HEK293 (cell line): Measurements from ENCODE around the gene EEF1AKMT3.

ENCODE experiments used
- CTCF ChIA-PET: fragments of 350-600 bp; formaldehyde crosslinking; extraction: SDS; loops from one replicate; lab custom pipeline; 2021; ENCODE audit warnings: antibody characterized with exemption; lab: Yijun Ruan, JAX
- POLR2A ChIA-PET: fragments of 300-600 bp; formaldehyde crosslinking; extraction: SDS; loops from one replicate; lab custom pipeline; 2020; ENCODE audit warnings: antibody characterized with exemption, inconsistent platforms; lab: Yijun Ruan, JAX
- H3K27ac ChIP-seq: fragments of 200-500 bp; sonication (Bioruptor generic); 2 replicates; pipeline ENCODE4 v1.5.1; 2014; ENCODE audit warnings: low read depth, low read length, control low read depth, inconsistent platforms; ENCODE audit errors: extremely low read depth
- H3K36me3 ChIP-seq, 2 experiments: fragments of 200-500 bp in 1 of 2; sonication (Bioruptor generic) in 1 of 2; 1 replicate in 1 of 2; 2 replicates in 1 of 2; pipeline ENCODE4 v1.5.1; 2014 to 2017; ENCODE audit warnings: inconsistent platforms in 2 of 2, low read length in 2 of 2; ENCODE audit not compliant: control insufficient read depth in 2 of 2, insufficient read depth in 1 of 2
- H3K4me1 ChIP-seq: fragments of 200-500 bp; sonication (Bioruptor generic); 2 replicates; pipeline ENCODE4 v1.5.1; 2014; ENCODE audit warnings: mild to moderate bottlenecking, low read length, inconsistent platforms; ENCODE audit not compliant: control insufficient read depth, insufficient read depth
- H3K4me3 ChIP-seq: 2 replicates; pipeline ENCODE4 v1.5.1; 2011; ENCODE audit warnings: low read depth, mild to moderate bottlenecking, control low read depth, low read length, moderate library complexity
- H3K9me3 ChIP-seq: fragments of 200-500 bp; sonication (Bioruptor generic); 2 replicates; pipeline ENCODE4 v1.5.1; 2014; ENCODE audit warnings: low read depth, low read length, inconsistent platforms; ENCODE audit not compliant: control insufficient read depth, insufficient read depth
- FEZF1 ChIP-seq: fragments of 450-650 bp; formaldehyde crosslinking; IDR thresholded peaks from 2 replicates; pipeline ENCODE4 v1.5.1; 2016; ENCODE audit warnings: missing biosample characterization, missing genetic modification characterization
- HOXD13 ChIP-seq: sonication (generic); formaldehyde crosslinking; IDR thresholded peaks from 2 replicates; pipeline ENCODE4 v1.8.0; 2022; ENCODE audit warnings: missing genetic modification reagents, borderline replicate concordance
- KLF9 ChIP-seq: fragments of 450-650 bp; formaldehyde crosslinking; IDR thresholded peaks from 2 replicates; pipeline ENCODE4 v1.5.1; 2016; ENCODE audit warnings: missing biosample characterization, missing genetic modification characterization, low read depth
- RBAK ChIP-seq: fragments of 450-650 bp; formaldehyde crosslinking; IDR thresholded peaks from 2 replicates; pipeline ENCODE4 v1.5.1; 2016; ENCODE audit warnings: missing biosample characterization, missing genetic modification characterization
- REPIN1 ChIP-seq: fragments of 450-650 bp; formaldehyde crosslinking; IDR thresholded peaks from 2 replicates; pipeline ENCODE4 v1.5.1; 2017; ENCODE audit warnings: missing biosample characterization, missing genetic modification characterization, low read depth
- SCRT1 ChIP-seq: fragments of 450-650 bp; formaldehyde crosslinking; IDR thresholded peaks from 2 replicates; pipeline ENCODE4 v1.5.1; 2016; ENCODE audit warnings: missing biosample characterization, missing genetic modification characterization, borderline replicate concordance
- SCRT2 ChIP-seq: fragments of 450-650 bp; formaldehyde crosslinking; IDR thresholded peaks from 2 replicates; pipeline ENCODE4 v1.5.1; 2016; ENCODE audit warnings: missing biosample characterization, missing genetic modification characterization
- ZBTB10 ChIP-seq: fragments of 450-650 bp; formaldehyde crosslinking; IDR thresholded peaks from 2 replicates; pipeline ENCODE4 v1.5.1; 2016; ENCODE audit warnings: missing biosample characterization, missing genetic modification characterization
- ZEB2 ChIP-seq: fragments of 450-650 bp; formaldehyde crosslinking; IDR thresholded peaks from 2 replicates; pipeline ENCODE4 v1.5.1; 2016; ENCODE audit warnings: missing biosample characterization, missing genetic modification characterization
- ZNF133 ChIP-seq: fragments of 450-650 bp; formaldehyde crosslinking; IDR thresholded peaks from 2 replicates; pipeline ENCODE4 v1.5.1; 2016; ENCODE audit warnings: missing biosample characterization, missing genetic modification characterization
- ZNF157 ChIP-seq: fragments of 450-650 bp; formaldehyde crosslinking; IDR thresholded peaks from 2 replicates; pipeline ENCODE4 v1.5.1; 2016; ENCODE audit warnings: missing biosample characterization, missing genetic modification characterization
- ZNF248 ChIP-seq: fragments of 450-650 bp; formaldehyde crosslinking; IDR thresholded peaks from 2 replicates; pipeline ENCODE4 v1.5.1; 2017; ENCODE audit warnings: missing biosample characterization, missing genetic modification characterization
- ZNF366 ChIP-seq: fragments of 450-650 bp; formaldehyde crosslinking; conservative IDR thresholded peaks from 2 replicates; pipeline ENCODE4 v1.5.1; 2016; ENCODE audit warnings: missing biosample characterization, missing genetic modification characterization
- ZNF416 ChIP-seq: fragments of 450-650 bp; formaldehyde crosslinking; IDR thresholded peaks from 2 replicates; pipeline ENCODE4 v1.5.1; 2016; ENCODE audit warnings: missing biosample characterization, missing genetic modification characterization
- ZNF548 ChIP-seq: fragments of 450-650 bp; formaldehyde crosslinking; IDR thresholded peaks from 2 replicates; pipeline ENCODE4 v1.5.1; 2016; ENCODE audit warnings: missing biosample characterization, missing genetic modification characterization
- ZNF600 ChIP-seq: fragments of 450-650 bp; formaldehyde crosslinking; IDR thresholded peaks from 2 replicates; pipeline ENCODE4 v1.5.1; 2016; ENCODE audit warnings: missing biosample characterization, missing genetic modification characterization
- ZNF707 ChIP-seq: fragments of 450-650 bp; formaldehyde crosslinking; IDR thresholded peaks from 2 replicates; pipeline ENCODE4 v1.5.1; 2016; ENCODE audit warnings: missing biosample characterization, missing genetic modification characterization
- ZNF76 ChIP-seq: fragments of 450-650 bp; formaldehyde crosslinking; IDR thresholded peaks from 2 replicates; pipeline ENCODE4; 2016; ENCODE audit warnings: low read depth, missing biosample characterization, missing genetic modification characterization, borderline replicate concordance
- ZNF776 ChIP-seq: fragments of 450-650 bp; formaldehyde crosslinking; IDR thresholded peaks from 2 replicates; pipeline ENCODE4 v1.5.0; 2017; ENCODE audit warnings: missing biosample characterization, missing genetic modification characterization, borderline replicate concordance
- ZXDB ChIP-seq: fragments of 450-650 bp; formaldehyde crosslinking; IDR thresholded peaks from 2 replicates; pipeline ENCODE4 v1.5.1; 2016; ENCODE audit warnings: missing biosample characterization, missing genetic modification characterization
- TF ChIP-seq, protein P1 (sequence below): sonication (generic); formaldehyde crosslinking; IDR thresholded peaks from 2 replicates; pipeline ENCODE4 v1.8.1; 2022; ENCODE audit warnings: mild to moderate bottlenecking, moderate library complexity, missing genetic modification reagents
- TF ChIP-seq, protein P2 (sequence below): fragments of 450-650 bp; formaldehyde crosslinking; IDR thresholded peaks from 2 replicates; pipeline ENCODE4 v1.5.1; 2016; ENCODE audit warnings: missing biosample characterization, missing genetic modification characterization
- TF ChIP-seq, protein P3 (sequence below): fragments of 450-650 bp; formaldehyde crosslinking; IDR thresholded peaks from 2 replicates; pipeline ENCODE4 v1.5.1; 2017; ENCODE audit warnings: missing biosample characterization, missing genetic modification characterization
- TF ChIP-seq, protein P4 (sequence below): fragments of 450-650 bp; formaldehyde crosslinking; IDR thresholded peaks from 2 replicates; pipeline ENCODE4 v1.5.1; 2017; ENCODE audit warnings: missing biosample characterization, missing genetic modification characterization

The EEF1AKMT3 gene

GRCh38 chr12:57740656-57741412 lies 31.6 kb upstream of the EEF1AKMT3 start (continued):
- TF ChIP-seq ZEB2 (tag by site-specific recombination), result no peak
- no peak for TF ChIP-seq ZNF416
- no peak for TF ChIP-seq ZBTB10 (tag by site-specific recombination)
- no peak for TF ChIP-seq SCRT1 (tag by site-specific recombination)
- TF ChIP-seq ZNF76 (tag by site-specific recombination), result no peak
- TF ChIP-seq ZNF366, result 0 out of 2 replicates have a peak, but pooled peaks have one; percentile 24
- TF ChIP-seq ZNF248, result no peak
- no peak for TF ChIP-seq KLF9 (tag by site-specific recombination)
- TF ChIP-seq ZNF157, result no peak
- no peak for TF ChIP-seq SCRT2 (tag by site-specific recombination)
- TF ChIP-seq ZNF600, result peak; percentile 50; the same call in 1 of the 2 replicates
- TF ChIP-seq, protein P1, sequence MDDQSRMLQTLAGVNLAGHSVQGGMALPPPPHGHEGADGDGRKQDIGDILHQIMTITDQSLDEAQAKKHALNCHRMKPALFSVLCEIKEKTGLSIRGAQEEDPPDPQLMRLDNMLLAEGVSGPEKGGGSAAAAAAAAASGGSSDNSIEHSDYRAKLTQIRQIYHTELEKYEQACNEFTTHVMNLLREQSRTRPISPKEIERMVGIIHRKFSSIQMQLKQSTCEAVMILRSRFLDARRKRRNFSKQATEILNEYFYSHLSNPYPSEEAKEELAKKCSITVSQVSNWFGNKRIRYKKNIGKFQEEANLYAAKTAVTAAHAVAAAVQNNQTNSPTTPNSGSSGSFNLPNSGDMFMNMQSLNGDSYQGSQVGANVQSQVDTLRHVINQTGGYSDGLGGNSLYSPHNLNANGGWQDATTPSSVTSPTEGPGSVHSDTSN, result no peak
- no peak for TF ChIP-seq ZXDB (tag by site-specific recombination)
- no peak for TF ChIP-seq RBAK (tag by site-specific recombination)
- TF ChIP-seq ZNF133, result no peak
- TF ChIP-seq ZNF707 (tag by site-specific recombination), result no peak

- peaks cover 0 to 7% of the 10 kb centered on the region in 2 experiments; a peak in 1 of 3 replicates for H3K36me3 ChIP-seq
- POLR2A ChIA-PET, result no interaction called here
- peaks cover 5% of the 10 kb centered on the region; the same call in 1 of the 2 replicates for H3K4me1 ChIP-seq
- CTCF ChIA-PET, result interaction anchor here (1.3 to 2.2 kb wide), 3 partner anchors 15 to 158 kb away, joined by 4 to 9 read pairs (median 6); no protein-coding TSS in a partner anchor
- TF ChIP-seq ZNF707 (tag by site-specific recombination), result no peak
- 0 out of 2 replicates have a peak, but pooled peaks have one; percentile 40 for TF ChIP-seq SCRT2 (tag by site-specific recombination)
- TF ChIP-seq, protein P2, sequence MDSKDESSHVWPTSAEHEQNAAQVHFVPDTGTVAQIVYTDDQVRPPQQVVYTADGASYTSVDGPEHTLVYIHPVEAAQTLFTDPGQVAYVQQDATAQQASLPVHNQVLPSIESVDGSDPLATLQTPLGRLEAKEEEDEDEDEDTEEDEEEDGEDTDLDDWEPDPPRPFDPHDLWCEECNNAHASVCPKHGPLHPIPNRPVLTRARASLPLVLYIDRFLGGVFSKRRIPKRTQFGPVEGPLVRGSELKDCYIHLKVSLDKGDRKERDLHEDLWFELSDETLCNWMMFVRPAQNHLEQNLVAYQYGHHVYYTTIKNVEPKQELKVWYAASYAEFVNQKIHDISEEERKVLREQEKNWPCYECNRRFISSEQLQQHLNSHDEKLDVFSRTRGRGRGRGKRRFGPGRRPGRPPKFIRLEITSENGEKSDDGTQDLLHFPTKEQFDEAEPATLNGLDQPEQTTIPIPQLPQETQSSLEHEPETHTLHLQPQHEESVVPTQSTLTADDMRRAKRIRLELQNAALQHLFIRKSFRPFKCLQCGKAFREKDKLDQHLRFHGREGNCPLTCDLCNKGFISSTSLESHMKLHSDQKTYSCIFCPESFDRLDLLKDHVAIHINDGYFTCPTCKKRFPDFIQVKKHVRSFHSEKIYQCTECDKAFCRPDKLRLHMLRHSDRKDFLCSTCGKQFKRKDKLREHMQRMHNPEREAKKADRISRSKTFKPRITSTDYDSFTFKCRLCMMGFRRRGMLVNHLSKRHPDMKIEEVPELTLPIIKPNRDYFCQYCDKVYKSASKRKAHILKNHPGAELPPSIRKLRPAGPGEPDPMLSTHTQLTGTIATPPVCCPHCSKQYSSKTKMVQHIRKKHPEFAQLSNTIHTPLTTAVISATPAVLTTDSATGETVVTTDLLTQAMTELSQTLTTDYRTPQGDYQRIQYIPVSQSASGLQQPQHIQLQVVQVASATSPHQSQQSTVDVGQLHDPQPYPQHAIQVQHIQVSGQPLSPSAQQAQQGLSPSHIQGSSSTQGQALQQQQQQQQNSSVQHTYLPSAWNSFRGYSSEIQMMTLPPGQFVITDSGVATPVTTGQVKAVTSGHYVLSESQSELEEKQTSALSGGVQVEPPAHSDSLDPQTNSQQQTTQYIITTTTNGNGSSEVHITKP (tag by site-specific recombination), result no peak
- no peak for TF ChIP-seq FEZF1 (tag by site-specific recombination)
- TF ChIP-seq ZNF776 (tag by site-specific recombination), result no peak
- no peak for TF ChIP-seq HOXD13
- TF ChIP-seq, protein P3, sequence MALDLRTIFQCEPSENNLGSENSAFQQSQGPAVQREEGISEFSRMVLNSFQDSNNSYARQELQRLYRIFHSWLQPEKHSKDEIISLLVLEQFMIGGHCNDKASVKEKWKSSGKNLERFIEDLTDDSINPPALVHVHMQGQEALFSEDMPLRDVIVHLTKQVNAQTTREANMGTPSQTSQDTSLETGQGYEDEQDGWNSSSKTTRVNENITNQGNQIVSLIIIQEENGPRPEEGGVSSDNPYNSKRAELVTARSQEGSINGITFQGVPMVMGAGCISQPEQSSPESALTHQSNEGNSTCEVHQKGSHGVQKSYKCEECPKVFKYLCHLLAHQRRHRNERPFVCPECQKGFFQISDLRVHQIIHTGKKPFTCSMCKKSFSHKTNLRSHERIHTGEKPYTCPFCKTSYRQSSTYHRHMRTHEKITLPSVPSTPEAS (tag by site-specific recombination), result peak; percentile 80
- TF ChIP-seq, protein P4, sequence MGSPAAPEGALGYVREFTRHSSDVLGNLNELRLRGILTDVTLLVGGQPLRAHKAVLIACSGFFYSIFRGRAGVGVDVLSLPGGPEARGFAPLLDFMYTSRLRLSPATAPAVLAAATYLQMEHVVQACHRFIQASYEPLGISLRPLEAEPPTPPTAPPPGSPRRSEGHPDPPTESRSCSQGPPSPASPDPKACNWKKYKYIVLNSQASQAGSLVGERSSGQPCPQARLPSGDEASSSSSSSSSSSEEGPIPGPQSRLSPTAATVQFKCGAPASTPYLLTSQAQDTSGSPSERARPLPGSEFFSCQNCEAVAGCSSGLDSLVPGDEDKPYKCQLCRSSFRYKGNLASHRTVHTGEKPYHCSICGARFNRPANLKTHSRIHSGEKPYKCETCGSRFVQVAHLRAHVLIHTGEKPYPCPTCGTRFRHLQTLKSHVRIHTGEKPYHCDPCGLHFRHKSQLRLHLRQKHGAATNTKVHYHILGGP (tag by site-specific recombination), result no peak
- no peak for TF ChIP-seq ZNF548 (tag by site-specific recombination)
- no peak for TF ChIP-seq REPIN1
- H3K9me3 ChIP-seq, result no peaks in the 10 kb centered on the region
- no peak overlapping the region for H3K4me3 ChIP-seq
- no peak overlapping the region for H3K27ac ChIP-seq
Observed at GRCh38 chr12:57741413-57741789, 31.0 kb upstream of the EEF1AKMT3 start.
